Skin of body (tissue), 2 donors: ENCODE data around the gene SLC2A14. TPM values are rescaled to one million over a fixed set of nuclear protein-coding genes. Genes with fewer than 3 reads are reported as not detected.

Source experiments
- small RNA-seq: library from RNA; depleted of rRNA; stranded (forward); fragments of <200 nt; gene quantifications from one replicate; pipeline ENCODE3, GENCODE V24; 2014; ENCODE audit warnings: low replicate concordance
- total RNA-seq: library from RNA; depleted of rRNA; stranded (reverse); fragments of >200 nt; gene quantifications from one replicate; pipeline ENCODE4 v1.2.3, GENCODE V29; 2014

The SLC2A14 gene
- total RNA-seq, 1 donor from 2014 or later: not detected

Small RNAs within 50 kb of the gene (small RNA-seq; reads per million reads assigned to genes)
- gene RF00019: not detected

Other genes starting within 250 kb of the SLC2A14 start
- gene APOBEC1, start 207.0 kb downstream of the SLC2A14 start, total RNA-seq: not detected
- gene GDF3, start 177.1 kb downstream of the SLC2A14 start, total RNA-seq: not detected
- not detected for gene DPPA3, start 161.5 kb downstream of the SLC2A14 start, total RNA-seq
- 0.30 TPM for gene CLEC4C, start 125.5 kb downstream of the SLC2A14 start, total RNA-seq
- gene NANOGNB, start 107.7 kb downstream of the SLC2A14 start, total RNA-seq: not detected
- not detected for gene NANOG, start 83.5 kb downstream of the SLC2A14 start, total RNA-seq
- 156 TPM for gene SLC2A3, start 63.3 kb upstream of the SLC2A14 start, total RNA-seq
- gene FOXJ2, start 159.8 kb upstream of the SLC2A14 start, total RNA-seq: 10.9 TPM
- gene C3AR1, start 193.4 kb upstream of the SLC2A14 start, total RNA-seq: 8.5 TPM
- 27.8 TPM for gene NECAP1, start 209.4 kb upstream of the SLC2A14 start, total RNA-seq